HL-60/S4 treated with phorbol 12-myristate 13-acetate at 8.2 ng/mL for 4 days and 3 days (cell line): ENCODE results near the gene ID4.

Source experiments
- in situ Hi-C: fragments of 300-500 bp; cut with MboI; formaldehyde crosslinking; loops from 2 replicates; pipeline ENCODE4 v1.15.0; 2022; ENCODE audit warnings: low sequenced_read_pairs

The ID4 gene

DNA sequence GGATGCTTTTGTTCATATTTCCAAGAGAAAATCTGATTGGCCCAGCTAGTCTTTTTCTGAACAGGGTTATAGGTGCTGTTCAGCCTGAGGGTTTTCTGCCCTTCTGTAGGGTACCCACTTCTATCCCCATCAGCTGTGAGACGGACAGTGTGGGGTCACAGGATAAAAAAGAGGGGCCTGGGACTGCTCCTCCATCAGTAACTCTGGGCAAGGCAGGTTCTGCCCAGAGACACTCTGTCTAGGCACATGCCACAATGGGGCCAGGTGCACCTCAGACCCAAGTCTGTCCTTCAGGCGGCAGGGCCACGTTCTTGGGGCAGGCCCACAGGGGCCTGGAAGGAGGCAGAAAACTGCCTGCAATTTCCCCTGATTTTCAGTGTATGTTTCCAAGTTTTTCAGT lies 20.0 kb downstream of the ID4 start:
- in situ Hi-C loops, result no loop called here

DNA sequence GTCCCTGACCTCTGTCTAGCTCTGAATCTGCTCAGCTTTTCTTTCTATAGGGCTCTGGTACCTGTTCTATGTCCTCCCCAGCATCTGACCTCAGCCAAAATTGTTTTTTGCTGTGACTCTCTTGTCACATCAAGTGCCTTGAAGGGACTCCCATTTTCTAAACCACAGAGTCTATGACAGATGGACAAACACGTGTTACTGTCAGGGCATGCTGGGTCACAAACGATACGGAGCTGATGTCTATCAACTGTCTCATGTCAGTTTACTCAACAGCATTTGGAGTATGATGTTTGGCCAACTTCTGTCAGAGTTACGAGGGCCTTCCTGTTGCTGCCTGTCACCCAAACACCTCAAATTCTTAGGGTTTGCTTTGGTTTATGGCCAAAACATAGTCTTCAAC lies 20.5 kb downstream of the ID4 start:
- in situ Hi-C loops, result no loop called here

DNA sequence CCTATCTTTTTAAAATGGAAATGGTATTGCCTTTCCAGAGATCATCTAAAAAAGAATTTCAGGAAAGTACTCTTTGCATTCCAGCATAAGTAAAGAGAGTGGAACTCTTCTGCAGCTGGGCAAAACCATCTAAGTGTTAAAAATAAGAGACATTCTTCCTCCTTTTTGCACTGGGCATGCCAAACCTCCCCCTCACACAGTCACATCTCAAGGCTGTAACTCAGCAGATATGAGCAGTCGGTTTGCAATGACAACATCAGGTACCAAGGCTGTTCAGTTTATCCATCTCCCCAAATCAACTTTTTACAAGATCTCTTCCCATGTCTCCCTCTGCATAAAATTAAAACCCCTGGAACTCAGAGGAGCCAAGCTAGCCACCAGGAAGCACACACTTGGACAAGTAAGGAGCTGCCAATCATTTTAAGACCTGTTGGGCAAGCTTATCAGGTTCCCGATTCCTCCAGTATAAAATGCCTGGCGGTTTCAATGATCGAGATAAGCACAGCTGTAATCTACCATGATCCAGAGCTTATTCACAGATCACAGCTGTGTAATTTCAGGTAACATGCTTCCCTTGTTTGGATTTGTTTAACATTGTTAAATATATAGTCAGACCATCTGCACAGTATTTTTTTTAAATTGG lies 23.2 kb downstream of the ID4 start:
- in situ Hi-C loops, result no loop called here

DNA sequence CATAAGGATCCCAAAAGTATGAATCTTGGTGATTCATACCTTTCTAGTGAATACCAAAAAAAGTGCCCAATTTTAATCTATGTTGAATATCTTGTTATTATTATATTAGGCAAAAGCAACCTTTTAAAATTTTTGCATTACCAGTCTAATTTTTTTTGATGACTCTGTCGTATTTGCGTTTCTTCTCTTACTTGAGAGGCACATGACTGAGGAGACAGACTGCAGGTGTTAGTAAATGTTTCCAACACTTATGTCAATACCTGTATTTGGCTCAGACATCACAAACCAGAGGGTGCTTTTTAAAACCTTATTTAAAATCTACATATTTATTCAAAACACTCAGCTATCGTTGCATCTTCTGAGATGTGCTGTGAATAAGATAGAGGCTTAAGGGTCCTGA lies 27.1 kb downstream of the ID4 start:
- in situ Hi-C loops, result no loop called here

DNA sequence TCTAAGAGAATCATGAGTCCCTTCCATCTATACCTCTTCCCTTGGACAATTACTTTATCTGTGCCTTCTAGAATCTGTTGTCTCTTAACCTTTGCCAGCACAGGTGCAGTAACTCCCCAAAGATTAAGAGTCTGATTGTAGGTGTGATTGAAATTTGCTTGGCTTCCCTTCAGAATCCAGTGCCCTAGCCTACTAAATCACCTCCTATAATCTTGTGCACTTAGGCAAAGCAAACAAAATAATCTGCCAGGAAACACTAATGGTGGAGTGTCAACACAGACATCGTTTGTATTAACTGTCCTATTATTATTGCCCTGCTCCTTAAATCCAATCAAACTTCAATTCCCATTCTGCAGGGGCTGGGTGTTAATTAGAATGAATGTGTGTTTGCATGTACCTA lies 28.0 kb downstream of the ID4 start:
- in situ Hi-C loops, result no loop called here

- in situ Hi-C loops, result no loop called here
Observed at GRCh38 chr6:19866173-19866984, 29.2 kb downstream of the ID4 start.

- in situ Hi-C loops, result no loop called here
Observed at GRCh38 chr6:19866985-19867627, 29.9 kb downstream of the ID4 start.

GRCh38 chr6:19869464-19869863 lies 32.3 kb downstream of the ID4 start:
- in situ Hi-C loops, result no loop called here

- in situ Hi-C loops, result no loop called here
Observed at GRCh38 chr6:19870322-19870721, 33.2 kb downstream of the ID4 start.

DNA sequence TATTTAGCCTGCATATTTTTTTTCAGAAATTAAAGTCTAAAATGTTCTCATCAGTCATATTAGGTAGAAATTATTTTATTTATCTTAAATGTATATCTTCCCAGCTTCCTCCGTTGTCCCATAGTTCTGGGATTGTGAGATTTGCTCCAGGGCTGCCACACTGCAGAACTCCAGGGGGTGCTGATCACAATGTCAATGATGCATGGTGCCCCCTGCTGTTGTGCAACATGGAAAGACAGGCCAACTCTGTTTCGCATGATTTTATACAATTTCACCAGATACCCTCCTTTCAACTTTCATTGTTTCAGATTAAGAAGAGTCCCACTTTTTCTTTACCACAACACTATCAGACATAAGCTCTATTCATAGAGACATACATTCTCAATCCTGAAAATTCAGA lies 35.9 kb downstream of the ID4 start:
- in situ Hi-C loops, result no loop called here

- in situ Hi-C loops, result no loop called here
Observed at GRCh38 chr6:19876672-19877071, 39.5 kb downstream of the ID4 start.

- in situ Hi-C loops, result no loop called here
Observed at GRCh38 chr6:19879663-19880062, 42.5 kb downstream of the ID4 start.

- in situ Hi-C loops, result no loop called here
Observed at GRCh38 chr6:19880066-19880465, 42.9 kb downstream of the ID4 start.

DNA sequence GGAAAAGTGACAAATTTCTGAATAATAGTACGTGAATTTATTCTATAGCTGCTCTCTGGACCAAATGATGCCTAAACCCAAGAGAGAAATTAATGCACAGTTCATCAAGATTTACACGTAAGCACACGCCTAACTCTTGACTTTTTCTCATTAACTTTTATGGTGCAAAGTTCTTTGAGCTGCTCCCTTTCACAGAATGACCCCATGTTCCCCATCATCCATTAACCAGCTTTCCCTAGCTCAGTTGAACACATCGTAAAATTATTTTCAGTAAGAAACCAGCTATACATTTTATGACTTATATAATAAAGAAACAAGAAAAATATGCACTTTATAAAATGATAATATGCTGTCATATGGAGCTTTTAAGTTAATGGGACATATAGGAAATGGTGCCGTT lies 54.3 kb downstream of the ID4 start:
- in situ Hi-C loops, result no loop called here
